Lung (tissue), 12 donors: Measurements from ENCODE around the gene ETFB. TPM values are rescaled to one million over a fixed set of nuclear protein-coding genes. Genes with fewer than 3 reads are reported as not detected.

Experiments used
- ATAC-seq: fragments of 200-7000 bp; cut with Tn5 transposase; one replicate; pipeline ENCODE4 v1.9.1; 2020; ENCODE audit warnings: moderate number of reproducible peaks; ENCODE audit not compliant: insufficient read depth, low FRiP score
- DNase-seq, 3 donors: peaks; one replicate each; pipeline ENCODE4 v3.0.0-alpha.2; 2013 to 2017
- H3K27ac ChIP-seq, 2 donors: one replicate each; pipeline ENCODE4 v1.5.1; 2013; ENCODE audit warnings: mild to moderate bottlenecking in 2 of 2, moderate library complexity in 2 of 2, control low read depth in 1 of 2, inconsistent platforms in 1 of 2, low read depth in 1 of 2, low read length in 1 of 2
- H3K27me3 ChIP-seq, 3 donors: one replicate each; pipeline ENCODE4 v1.5.1; 2013; ENCODE audit warnings: low read length in 2 of 3; ENCODE audit not compliant: control insufficient read depth in 3 of 3, insufficient read depth in 3 of 3
- H3K36me3 ChIP-seq, 4 donors: one replicate each; pipeline ENCODE4 v1.5.1; 2013; ENCODE audit warnings: low read length in 4 of 4, mild to moderate bottlenecking in 1 of 4, moderate library complexity in 1 of 4; ENCODE audit not compliant: control insufficient read depth in 4 of 4, insufficient read depth in 4 of 4
- H3K4me1 ChIP-seq, 5 donors: one replicate each; pipeline ENCODE4 v1.5.1; 2013; ENCODE audit warnings: low read length in 5 of 5, mild to moderate bottlenecking in 2 of 5, moderate library complexity in 1 of 5; ENCODE audit not compliant: control insufficient read depth in 5 of 5, insufficient read depth in 5 of 5
- H3K4me3 ChIP-seq: one replicate; pipeline ENCODE4 v1.5.1; 2013; ENCODE audit warnings: mild to moderate bottlenecking, control low read depth, moderate library complexity
- H3K9ac ChIP-seq, 2 donors: one replicate each; pipeline ENCODE4 v1.5.1; 2013; ENCODE audit warnings: low read length in 2 of 2, control low read depth in 1 of 2; ENCODE audit not compliant: insufficient read depth in 1 of 2
- H3K9me3 ChIP-seq, 4 donors: one replicate each; pipeline ENCODE4 v1.5.1; 2013; ENCODE audit warnings: low read length in 3 of 4, mild to moderate bottlenecking in 1 of 4, moderate library complexity in 1 of 4; ENCODE audit not compliant: control insufficient read depth in 4 of 4, insufficient read depth in 3 of 4
- CTCF ChIP-seq: IDR thresholded peaks from 2 replicates; pipeline ENCODE4 v1.5.1; 2012; ENCODE audit warnings: mild to moderate bottlenecking; ENCODE audit errors: control extremely low read depth, extremely low read depth
- WGBS, 2 donors: extraction: QIAGEN DNeasy Blood & Tissue Kit; methylation state at CpG; one replicate each; pipeline ENCODE4 v1.1.7; 2013; 5-methylcytosine and 5-hydroxymethylcytosine counted together
- polyA plus RNA-seq, 2 donors: library from polyadenylated mRNA; stranded (reverse); fragments of 200-250 nt; gene quantifications; one replicate each; pipeline ENCODE4 v1.2.1, GENCODE V29; 2013
- total RNA-seq, 2 donors: library from RNA; depleted of rRNA in 1 of 2; stranded (reverse); fragments of >200 nt in 1 of 2; gene quantifications; one replicate each; pipeline ENCODE4 v1.2.1, GENCODE V29; 2014 to 2021
- donor health status: control.
- donor health status: control.
- donor health status: Bipolar disorder and iron deficiency.
- donor health status: healthy.
- donor health status: DM: yes; HTN: yes; CAD: no.

The ETFB gene
- total and polyA plus RNA-seq, 4 donors: 36.8 to 118 (median 103) TPM

DNA sequence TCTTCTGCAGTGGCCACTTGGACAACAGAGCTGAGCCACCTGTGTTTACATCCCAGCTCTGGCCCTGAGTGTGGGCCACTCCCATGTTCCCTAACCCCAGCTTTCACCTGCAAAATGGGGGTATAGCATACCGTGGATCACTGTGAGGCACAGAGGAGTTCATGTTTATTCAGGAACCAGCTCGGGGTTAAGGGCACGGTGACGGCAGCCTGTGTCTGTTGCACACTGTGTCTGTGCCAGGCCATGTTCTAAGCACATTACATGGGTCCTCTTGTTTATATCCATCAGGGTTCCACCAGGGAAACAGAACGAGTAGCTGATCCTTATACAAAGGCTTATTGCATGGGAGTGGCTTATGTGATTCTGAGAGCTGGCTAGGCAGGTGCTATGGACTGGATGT is 68.8 kb downstream of the ETFB start:
- DNase-seq: no peak
- TF ChIP-seq CTCF: no peak
- H3K4me3 ChIP-seq: no peak overlapping the region
- no peak for ATAC-seq
- H3K36me3 ChIP-seq: no peaks in the 10 kb centered on the region
- H3K9ac ChIP-seq: no peak overlapping the region
- H3K27me3 ChIP-seq: peaks cover 0 to 9% (median 0%) of the 10 kb centered on the region in 3 donors
- H3K9me3 ChIP-seq: peaks cover 0 to 3% (median 0%) of the 10 kb centered on the region in 4 donors
- no peaks in the 10 kb centered on the region for H3K4me1 ChIP-seq
- WGBS, 2 donors: 69 to 82% methylated on average over 5 of the region's 5 CpGs
- no peak overlapping the region for H3K27ac ChIP-seq

DNA sequence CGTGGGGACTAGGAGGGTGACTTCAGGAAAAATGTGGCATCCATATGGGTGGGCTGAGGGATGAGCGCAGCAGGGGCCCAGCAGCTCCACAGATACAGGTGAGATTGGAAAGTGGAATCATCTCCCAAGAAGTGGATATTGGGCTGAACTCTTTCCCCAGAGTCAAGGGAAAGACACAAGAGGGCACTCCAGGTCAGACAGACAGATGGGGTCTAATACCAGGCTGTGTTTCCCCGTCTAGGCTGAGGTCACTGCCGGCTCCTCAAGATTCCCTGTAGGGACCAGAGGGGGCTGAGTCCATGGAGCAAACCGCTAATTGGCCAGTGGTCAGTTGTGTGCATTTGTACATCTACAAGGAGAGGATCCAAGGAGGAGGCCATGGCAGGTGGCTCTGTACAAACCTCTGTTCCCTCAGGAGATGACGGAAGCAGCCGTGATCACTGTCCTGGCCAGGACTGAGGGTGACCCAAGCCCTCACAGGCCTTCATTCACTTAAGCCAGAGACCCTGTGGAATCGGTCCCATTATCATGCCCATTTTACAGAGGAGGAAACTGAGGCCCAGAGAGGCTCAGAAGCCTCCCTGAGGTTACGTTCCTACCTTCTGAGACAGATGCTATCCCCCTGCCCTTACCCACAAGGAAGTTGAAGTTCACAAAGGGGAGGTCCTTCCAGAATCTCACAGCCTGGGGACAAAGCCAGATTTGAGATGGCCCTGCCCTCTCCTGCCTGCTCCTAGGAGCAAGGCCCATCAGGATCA is 69.7 kb downstream of the ETFB start:
- Histone ChIP-seq H3K27me3 (peaks cover 0 to 9% (median 0%) of the 10 kb centered on the region in 3 donors), H3K9ac (no peak overlapping the region), H3K4me1 (no peaks in the 10 kb centered on the region), H3K27ac (no peak overlapping the region), H3K9me3 (peaks cover 0 to 6% (median 0%) of the 10 kb centered on the region in 4 donors), H3K36me3 (no peaks in the 10 kb centered on the region), H3K4me3 (no peak overlapping the region)
- ATAC-seq (no peak), DNase-seq (no peak)
- 57 to 71% methylated on average over 9 of the region's 9 CpGs for WGBS, 2 donors
- no peak for TF ChIP-seq CTCF

GRCh38 chr19:51295382-51296126 is 70.6 kb downstream of the ETFB start:
- Histone ChIP-seq H3K27ac (no peak overlapping the region), H3K9me3 (peaks cover 0 to 3% (median 0%) of the 10 kb centered on the region in 4 donors), H3K4me1 (no peaks in the 10 kb centered on the region), H3K27me3 (peaks cover 0 to 9% (median 0%) of the 10 kb centered on the region in 3 donors), H3K36me3 (no peaks in the 10 kb centered on the region), H3K9ac (no peak overlapping the region), H3K4me3 (no peak overlapping the region)
- TF ChIP-seq CTCF: no peak
- WGBS, 2 donors: 49 to 68% methylated on average over 15 of the region's 15 CpGs
- no peak for ATAC-seq
- DNase-seq: no peak

Other genes with a start within 250 kb of the ETFB start
- 10 to 100 TPM in 1 of 2 donors, 1 to 10 TPM in 1; 4.5 to 25.7 TPM for gene SIGLEC9, start 241.5 kb downstream of the ETFB start, total RNA-seq
- gene SIGLEC9, start 241.5 kb downstream of the ETFB start, polyA plus RNA-seq: 10 to 100 TPM in 1 of 2 donors, 1 to 10 TPM in 1; 4.3 to 57.0 TPM
- gene SIGLEC7, start 224.1 kb downstream of the ETFB start, total RNA-seq: 10 to 100 TPM in 1 of 2 donors, 1 to 10 TPM in 1; 6.3 to 13.4 TPM
- gene SIGLEC7, start 224.1 kb downstream of the ETFB start, polyA plus RNA-seq: 10 to 100 TPM in 1 of 2 donors, 1 to 10 TPM in 1; 2.1 to 29.3 TPM
- gene CD33, start 141.3 kb downstream of the ETFB start, total RNA-seq: 10 to 100 TPM in 1 of 2 donors, 1 to 10 TPM in 1; 7.0 to 20.2 TPM
- gene CD33, start 141.3 kb downstream of the ETFB start, polyA plus RNA-seq: 10 to 100 TPM; 13.4 to 40.2 TPM
- not detected for gene SIGLECL1, start 115.3 kb downstream of the ETFB start, total RNA-seq
- under 1 TPM in 1 of 2 donors, not detected in 1; 0.03 TPM for gene SIGLECL1, start 115.3 kb downstream of the ETFB start, polyA plus RNA-seq
- under 1 TPM; 0.09 to 0.43 TPM for gene IGLON5, start 54.7 kb downstream of the ETFB start, total RNA-seq
- under 1 TPM in 1 of 2 donors, not detected in 1; 0.18 TPM for gene IGLON5, start 54.7 kb downstream of the ETFB start, polyA plus RNA-seq
- 1 to 10 TPM in 1 of 2 donors, under 1 TPM in 1; 0.57 to 3.1 TPM for gene VSIG10L, start 24.2 kb downstream of the ETFB start, total RNA-seq
- 1 to 10 TPM; 1.8 to 3.7 TPM for gene VSIG10L, start 24.2 kb downstream of the ETFB start, polyA plus RNA-seq
- under 1 TPM in 1 of 2 donors, not detected in 1; 0.92 TPM for gene CLDND2, start 2.6 kb upstream of the ETFB start, total RNA-seq
- under 1 TPM; 0.45 to 0.66 TPM for gene CLDND2, start 2.6 kb upstream of the ETFB start, polyA plus RNA-seq
- gene NKG7, start 6.3 kb upstream of the ETFB start, total RNA-seq: 10 to 100 TPM; 12.7 to 16.9 TPM
- gene NKG7, start 6.3 kb upstream of the ETFB start, polyA plus RNA-seq: 100 to 1,000 TPM in 1 of 2 donors, 10 to 100 TPM in 1; 12.7 to 328 TPM
- gene LIM2, start 21.6 kb upstream of the ETFB start, total RNA-seq: not detected
- gene LIM2, start 21.6 kb upstream of the ETFB start, polyA plus RNA-seq: not detected
- gene C19orf84, start 24.2 kb upstream of the ETFB start, total RNA-seq: under 1 TPM in 1 of 2 donors, not detected in 1; 0.64 TPM
- gene C19orf84, start 24.2 kb upstream of the ETFB start, polyA plus RNA-seq: under 1 TPM; 0.08 to 0.31 TPM
- gene SIGLEC10, start 51.3 kb upstream of the ETFB start, total RNA-seq: 10 to 100 TPM in 1 of 2 donors, 1 to 10 TPM in 1; 6.8 to 53.1 TPM
- 100 to 1,000 TPM in 1 of 2 donors, 1 to 10 TPM in 1; 3.4 to 248 TPM for gene SIGLEC10, start 51.3 kb upstream of the ETFB start, polyA plus RNA-seq
- gene SIGLEC8, start 92.1 kb upstream of the ETFB start, total RNA-seq: under 1 TPM; 0.34 to 0.77 TPM
- under 1 TPM; 0.22 to 0.28 TPM for gene SIGLEC8, start 92.1 kb upstream of the ETFB start, polyA plus RNA-seq
- gene CEACAM18, start 112.2 kb upstream of the ETFB start, total RNA-seq: not detected
- gene CEACAM18, start 112.2 kb upstream of the ETFB start, polyA plus RNA-seq: not detected
- 1 to 10 TPM in 1 of 2 donors, under 1 TPM in 1; 0.28 to 3.5 TPM for gene SIGLEC12, start 135.4 kb upstream of the ETFB start, total RNA-seq
- 1 to 10 TPM in 1 of 2 donors, under 1 TPM in 1; 0.12 to 5.1 TPM for gene SIGLEC12, start 135.4 kb upstream of the ETFB start, polyA plus RNA-seq
- 1 to 10 TPM in 1 of 2 donors, under 1 TPM in 1; 0.23 to 5.3 TPM for gene SIGLEC6, start 165.3 kb upstream of the ETFB start, total RNA-seq
- gene SIGLEC6, start 165.3 kb upstream of the ETFB start, polyA plus RNA-seq: under 1 TPM; 0.37 to 0.53 TPM
- gene ZNF175, start 204.9 kb upstream of the ETFB start, total RNA-seq: 10 to 100 TPM in 1 of 2 donors, 1 to 10 TPM in 1; 8.4 to 11.4 TPM
- gene ZNF175, start 204.9 kb upstream of the ETFB start, polyA plus RNA-seq: 1 to 10 TPM; 2.5 to 3.3 TPM